RWPE1 (cell line): ENCODE measurements around the gene MISP3.
A peak's percentile ranks its signal among the peaks of the same experiment; 100 is the strongest.

Experiments used
- CTCF ChIA-PET: fragments of 350-600 bp; sonication (Branson Sonifier 250); formaldehyde crosslinking; extraction: SDS; loops from one replicate; lab custom pipeline; 2021; lab: Yijun Ruan, JAX
- POLR2A ChIA-PET: fragments of 400-600 bp; formaldehyde crosslinking; extraction: SDS; loops from one replicate; lab custom pipeline; 2020; ENCODE audit warnings: antibody characterized with exemption; ENCODE audit not compliant: low non-redundant PET; lab: Yijun Ruan, JAX
- DNase-seq: peaks from one replicate; pipeline ENCODE4 v3.0.0; 2012; ENCODE audit warnings: low spot score
- H3K27ac ChIP-seq: fragments of 450-650 bp; 2 replicates; pipeline ENCODE4 v1.5.1; 2017
- CTCF ChIP-seq: fragments of 450-650 bp; conservative IDR thresholded peaks from 2 replicates; pipeline ENCODE4 v1.5.1; 2017; ENCODE audit warnings: low read depth, mild to moderate bottlenecking

MISP3 gene

GRCh38 chr19:14066134-14066533, 6.5 kb upstream of the MISP3 start:
- CTCF ChIA-PET: no interaction called here
- H3K27ac ChIP-seq: no peak overlapping the region
- no peak for TF ChIP-seq CTCF
- POLR2A ChIA-PET: no interaction called here
- no peak for DNase-seq

GRCh38 chr19:14070268-14071050, 2.1 kb upstream of the MISP3 start:
- CTCF ChIA-PET: interaction anchor here (0.5 to 2.6 kb wide), 4 partner anchors 11 to 336 kb away, joined by 3 to 18 read pairs (median 6); partner anchors contain the start of gene IL27RA
- TF ChIP-seq CTCF: no peak
- DNase-seq: no peak
- no peak overlapping the region for H3K27ac ChIP-seq
- POLR2A ChIA-PET: no interaction called here

- peak; percentile 81 for DNase-seq
- CTCF ChIA-PET: interaction anchor here (0.5 to 2.7 kb wide), 21 partner anchors 8 to 226 kb away, joined by 3 to 22 read pairs (median 4); partner anchors contain the start of gene ASF1B
- H3K27ac ChIP-seq: peak overlapping the region; percentile 85
- POLR2A ChIA-PET: no interaction called here
- TF ChIP-seq CTCF: peak; percentile 99
Measured at GRCh38 chr19:14073261-14073924, 807 bp downstream of the MISP3 start.

GRCh38 chr19:14073925-14074838, 1.6 kb downstream of the MISP3 start:
- no peak for TF ChIP-seq CTCF
- peak; percentile 62 for DNase-seq
- POLR2A ChIA-PET: no interaction called here
- H3K27ac ChIP-seq: peak overlapping the region; percentile 85
- CTCF ChIA-PET: interaction anchor here (0.5 to 2.7 kb wide), 13 partner anchors 9 to 212 kb away, joined by 3 to 22 read pairs (median 4); no protein-coding TSS in a partner anchor

- ChIA-PET POLR2A (no interaction called here), CTCF (interaction anchor here (0.7 to 0.9 kb wide), 3 partner anchors 19 to 1170 kb away, joined by 3 to 5 read pairs (median 3); partner anchors contain the start of gene ASF1B)
- H3K27ac ChIP-seq: no peak overlapping the region
- TF ChIP-seq CTCF: no peak
- DNase-seq: no peak
Measured at GRCh38 chr19:14078411-14078810, 5.8 kb downstream of the MISP3 start.
